GM12891 (cell line): ENCODE data around the gene FARS2.

Source experiments
- PAX5 ChIP-seq: IDR thresholded peaks from 2 replicates; pipeline ENCODE4 v1.6.1; 2011; ENCODE audit warnings: low read length, moderate library complexity, mild to moderate bottlenecking; ENCODE audit not compliant: insufficient read depth, severe bottlenecking
- POLR2A ChIP-seq: IDR thresholded peaks from 2 replicates; pipeline ENCODE4 v1.6.1; 2011; ENCODE audit warnings: low read depth, low read length, control low read depth
- POLR2AphosphoS5 ChIP-seq: IDR thresholded peaks from 2 replicates; pipeline ENCODE4 v1.6.1; 2011; ENCODE audit warnings: low read depth, low read length, control low read depth
- POU2F2 ChIP-seq: IDR thresholded peaks from 2 replicates; pipeline ENCODE4 v1.6.1; 2011; ENCODE audit warnings: low read depth, mild to moderate bottlenecking, control low read depth, low read length, moderate library complexity
- SPI1 ChIP-seq: IDR thresholded peaks from 2 replicates; pipeline ENCODE4 v1.6.1; 2011; ENCODE audit warnings: low read depth, low read length, control low read depth
- TAF1 ChIP-seq: IDR thresholded peaks from 2 replicates; pipeline ENCODE4 v1.6.1; 2011; ENCODE audit warnings: low read depth, low read length, control low read depth

DNA sequence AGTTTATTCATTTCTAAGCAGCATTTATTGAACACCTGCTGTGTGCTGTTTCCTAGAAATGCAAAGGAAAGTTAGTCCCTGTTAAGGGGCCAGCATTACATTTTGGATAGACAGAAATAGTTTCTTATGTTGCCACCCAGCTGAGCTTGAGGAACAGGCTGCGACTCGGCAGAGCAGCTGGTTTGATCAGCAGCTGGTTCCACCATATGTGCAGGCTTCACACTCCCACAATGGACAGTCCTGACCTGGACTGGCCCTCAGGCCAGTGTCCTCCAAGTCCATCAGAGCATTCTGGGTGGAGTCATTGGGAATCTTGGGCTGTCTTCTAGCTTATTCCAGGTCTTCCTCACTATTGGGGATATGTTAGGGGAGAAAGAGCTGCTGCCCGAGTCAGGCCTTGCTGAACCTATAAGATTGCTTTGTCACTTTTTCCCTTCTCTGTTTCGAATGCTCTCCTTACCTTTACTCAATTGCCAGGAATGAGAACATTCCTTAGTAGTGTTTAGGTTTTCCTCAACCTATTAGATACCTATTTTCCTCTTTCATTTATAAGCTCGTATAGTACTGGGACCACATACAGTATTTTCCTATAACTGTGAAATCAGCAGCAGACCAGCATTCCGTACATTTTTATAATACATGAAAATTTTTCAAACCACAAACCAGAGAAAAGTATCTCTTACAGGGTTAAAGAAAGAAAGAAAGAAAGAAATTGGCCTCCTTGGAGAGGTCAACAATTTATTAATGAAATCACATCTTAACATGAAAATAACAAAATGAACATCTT lies 203.0 kb downstream of the FARS2 start:
- TF ChIP-seq POLR2A (no peak), POLR2AphosphoS5 (no peak), SPI1 (no peak), TAF1 (no peak), PAX5 (no peak), POU2F2 (no peak)
